GM12878 (cell line): ENCODE results near the gene OLFML2A. TPM values are rescaled to one million over a fixed set of nuclear protein-coding genes. Genes with fewer than 3 reads are reported as not detected.

ENCODE experiments used
- ATAC-seq: fragments of 200-7000 bp; cut with Tn5 transposase; 3 replicates; pipeline ENCODE4 v1.9.1; 2020; ENCODE audit warnings: mild to moderate bottlenecking, moderate library complexity
- BruUV-seq: library from RNA; stranded (reverse); fragments of 400-500 nt; replicated peaks from 2 replicates; lab custom pipeline; 2021; lab: Mats Ljungman, UMichigan
- CTCF ChIA-PET: fragments of 300-600 bp; sonication (Branson Sonifier 250); formaldehyde crosslinking; extraction: SDS; loops from one replicate; lab custom pipeline; 2021; ENCODE audit warnings: inconsistent platforms; lab: Yijun Ruan, JAX
- POLR2A ChIA-PET: fragments of 350-600 bp; formaldehyde crosslinking; extraction: SDS; loops from one replicate; lab custom pipeline; 2021; ENCODE audit warnings: inconsistent platforms; lab: Charles Lee
- RAD21 ChIA-PET: fragments of 300-600 bp; sonication (Branson Sonifier 250); formaldehyde crosslinking; loops from one replicate; lab custom pipeline; 2023; ENCODE audit warnings: antibody characterized with exemption; ENCODE audit not compliant: unreplicated experiment; lab: Charles Lee
- SMC1A ChIA-PET: fragments of 300-600 bp; sonication (Branson Sonifier 250); formaldehyde crosslinking; loops from one replicate; lab custom pipeline; 2023; ENCODE audit not compliant: unreplicated experiment, uncharacterized antibody; lab: Charles Lee
- DNase-seq: peaks from one replicate; pipeline ENCODE4 v3.0.0-alpha.2; 2011; ENCODE audit warnings: low read depth, low spot score
- FAIRE-seq: peaks from 3 replicates; lab custom pipeline; 2011; peaks lifted over from hg19 to GRCh38; lab: Jason Lieb, UNC
- H2AFZ ChIP-seq: 2 replicates; pipeline ENCODE4 v1.6.0; 2011; ENCODE audit warnings: low read depth, low read length, control low read depth; ENCODE audit not compliant: control insufficient read depth
- H3K27ac ChIP-seq: 2 replicates; pipeline ENCODE4 v1.5.1; 2011; ENCODE audit warnings: control low read depth; ENCODE audit not compliant: control insufficient read depth, insufficient read depth
- H3K27me3 ChIP-seq, 2 experiments: replicated peaks in 1 of 2; 2 replicates each; pipeline versions ENCODE4 v1.6.0 to v1.6.1; 2011; ENCODE audit warnings: low read length in 1 of 2; ENCODE audit not compliant: control insufficient read depth in 2 of 2, insufficient read depth in 2 of 2
- H3K36me3 ChIP-seq, 2 experiments: 2 replicates each; pipeline ENCODE4 v1.5.1; 2011; ENCODE audit warnings: low read length in 1 of 2; ENCODE audit not compliant: control insufficient read depth in 2 of 2, insufficient read depth in 2 of 2
- H3K4me1 ChIP-seq: 2 replicates; pipeline ENCODE4 v1.6.1; 2011; ENCODE audit warnings: mild to moderate bottlenecking, low read length, moderate library complexity, mixed read lengths; ENCODE audit not compliant: control insufficient read depth, insufficient read depth
- H3K4me2 ChIP-seq: 2 replicates; pipeline ENCODE4 v1.6.0; 2011; ENCODE audit warnings: control low read depth; ENCODE audit not compliant: control insufficient read depth, insufficient read depth
- H3K4me3 ChIP-seq: fragments of 200-600 bp; sonication (generic); 2 replicates; pipeline ENCODE4 v1.5.1; 2016
- H3K79me2 ChIP-seq: 2 replicates; pipeline ENCODE4 v1.6.0; 2011; ENCODE audit warnings: low read length; ENCODE audit not compliant: control insufficient read depth, insufficient read depth
- H3K9ac ChIP-seq: 2 replicates; pipeline ENCODE4 v1.8.0; 2011; ENCODE audit warnings: low read length, control low read depth, mixed read lengths; ENCODE audit not compliant: control insufficient read depth, insufficient read depth
- H3K9me3 ChIP-seq: replicated peaks from 3 replicates; pipeline ENCODE4 v1.5.1; 2011; ENCODE audit warnings: mild to moderate bottlenecking, low read length; ENCODE audit not compliant: control insufficient read depth, insufficient read depth
- H4K20me1 ChIP-seq: 2 replicates; pipeline ENCODE4 v1.6.0; 2011; ENCODE audit not compliant: control insufficient read depth, insufficient read depth
- ELK1 ChIP-seq: IDR thresholded peaks from 2 replicates; pipeline ENCODE4 v1.6.1; 2012; ENCODE audit warnings: low read depth, low read length, improper control_type of control experiment
- KDM1A ChIP-seq: fragments of 200-600 bp; sonication (generic); IDR thresholded peaks from 2 replicates; pipeline ENCODE4 v1.6.1; 2016; ENCODE audit warnings: borderline replicate concordance
- LARP7 ChIP-seq: fragments of 450-650 bp; IDR thresholded peaks from 2 replicates; pipeline ENCODE4 v1.6.1; 2017; ENCODE audit warnings: mild to moderate bottlenecking
- MAX ChIP-seq: IDR thresholded peaks from 2 replicates; pipeline ENCODE4 v1.6.1; 2012; ENCODE audit warnings: low read depth, low read length, improper control_type of control experiment
- PAX5 ChIP-seq: IDR thresholded peaks from 2 replicates; pipeline ENCODE4 v1.6.1; 2011; ENCODE audit warnings: low read depth, low read length, borderline replicate concordance
- SUZ12 ChIP-seq: fragments of 200-600 bp; sonication (generic); IDR thresholded peaks from one replicate; pipeline ENCODE4 v1.6.1; 2018; ENCODE audit warnings: antibody characterized with exemption, mild to moderate bottlenecking; ENCODE audit not compliant: unreplicated experiment
- ZBTB40 ChIP-seq: fragments of 450-650 bp; IDR thresholded peaks from 2 replicates; pipeline ENCODE4 v1.6.1; 2016; ENCODE audit warnings: mild to moderate bottlenecking, moderate library complexity, borderline replicate concordance
- WGBS: methylation state at CpG from one replicate; pipeline ENCODE4 v1.1.6; 2016; ENCODE audit warnings: low lambda C conversion rate; ENCODE audit not compliant: insufficient replicate concordance, insufficient coverage; ENCODE audit errors: missing lambda C conversion rate; 5-methylcytosine and 5-hydroxymethylcytosine counted together
- in situ Hi-C: fragments of 300-500 bp; cut with MboI; formaldehyde crosslinking; loops from 9 replicates; pipeline ENCODE4 v1.14.3; 2018; ENCODE audit warnings: mixed read lengths
- intact Hi-C: fragments of 100-400 bp; cut with micrococcal nuclease; formaldehyde crosslinking; loops from one replicate; pipeline ENCODE4 v1.14.2; 2022; ENCODE audit not compliant: unreplicated experiment
- polyA plus RNA-seq, 11 experiments: library from polyadenylated mRNA; depleted of rRNA in 4 of 11; unstranded in 6 of 11; stranded (reverse) in 5 of 11; fragments of >200 nt; fragmentation: Nextera tagmentation in 4 of 11; fragmentation: Illumina TruSeq in 1 of 11; extraction: Ambion mirVana in 4 of 11; extraction: Trizol in 1 of 11; gene quantifications; 1 replicate in 1 of 11; 2 replicates in 10 of 11; pipeline versions ENCODE4 v1.2.1 to v1.2.3, GENCODE V29; 2011 to 2016; ENCODE audit warnings: inconsistent platforms in 2 of 11, missing spikeins in 2 of 11, low read depth in 1 of 11
- total RNA-seq, 4 experiments: library from RNA; depleted of rRNA in 3 of 4; stranded (reverse); fragments of >200 nt in 3 of 4; fragmentation: Illumina TruSeq in 1 of 4; extraction: Trizol in 1 of 4; gene quantifications; 2 replicates each; pipeline versions ENCODE4 v1.2.1 to v1.2.3, GENCODE V29; 2013 to 2021

OLFML2A gene
- total and polyA plus RNA-seq, 10 of the 15 experiments (the other 5 are each of a cell fraction or from before 2014, with no cell fraction given) = 0.02 to 0.13 (median 0.10) TPM; not detected in 4

- ChIA-PET CTCF (interaction anchor here (1.1 to 16.1 kb wide), 4 partner anchors 15 to 73 kb away, joined by 4 to 575 read pairs (median 5); partner anchors contain the start of genes ARPC5L, RPL35 and WDR38), POLR2A (interaction anchor here (0.7 to 1.3 kb wide), 2 partner anchors 61 to 76 kb away, joined by 3 to 5 read pairs; no protein-coding TSS in a partner anchor), SMC1A (interaction anchor here (0.5 to 1.3 kb wide), 4 partner anchors 10 to 74 kb away, joined by 3 to 4 read pairs (median 3); partner anchors contain the start of gene WDR38), RAD21 (interaction anchor here (0.7 to 2.0 kb wide), 3 partner anchors 17 to 74 kb away, joined by 3 to 12 read pairs (median 3); partner anchors contain the start of gene WDR38)
- Histone ChIP-seq H3K27me3 (peaks cover 5 to 6% of the 10 kb centered on the region in 2 experiments), H3K4me2 (no peak overlapping the region), H3K4me1 (peaks cover 3% of the 10 kb centered on the region), H2AFZ (no peak overlapping the region), H3K27ac (no peak overlapping the region), H3K4me3 (no peak overlapping the region), H3K9ac (no peak overlapping the region), H3K36me3 (no peaks in the 10 kb centered on the region), H4K20me1 (no peaks in the 10 kb centered on the region), H3K9me3 (no peaks in the 10 kb centered on the region), H3K79me2 (no peaks in the 10 kb centered on the region)
- ATAC-seq (no peak), DNase-seq (no peak), FAIRE-seq (no peak)
- TF ChIP-seq ELK1 (no peak), MAX (no peak), PAX5 (no peak), LARP7 (no peak), SUZ12 (no peak), KDM1A (no peak), ZBTB40 (no peak)
- intact Hi-C loops (no loop called here), in situ Hi-C loops (no loop called here)
- no TSS peak for BruUV-seq
- 57% methylated on average over 6 of the region's 6 CpGs for WGBS
Observed at GRCh38 chr9:124779368-124780059, 2.6 kb downstream of the OLFML2A start.
